ENCODE measurements around the gene DEF6.
"Not testable (repeated sequence)": the region's sequence is repeated elsewhere in the genome, so short reads cannot be mapped to it uniquely, and the experiment has no call there.

The DEF6 gene

DNA sequence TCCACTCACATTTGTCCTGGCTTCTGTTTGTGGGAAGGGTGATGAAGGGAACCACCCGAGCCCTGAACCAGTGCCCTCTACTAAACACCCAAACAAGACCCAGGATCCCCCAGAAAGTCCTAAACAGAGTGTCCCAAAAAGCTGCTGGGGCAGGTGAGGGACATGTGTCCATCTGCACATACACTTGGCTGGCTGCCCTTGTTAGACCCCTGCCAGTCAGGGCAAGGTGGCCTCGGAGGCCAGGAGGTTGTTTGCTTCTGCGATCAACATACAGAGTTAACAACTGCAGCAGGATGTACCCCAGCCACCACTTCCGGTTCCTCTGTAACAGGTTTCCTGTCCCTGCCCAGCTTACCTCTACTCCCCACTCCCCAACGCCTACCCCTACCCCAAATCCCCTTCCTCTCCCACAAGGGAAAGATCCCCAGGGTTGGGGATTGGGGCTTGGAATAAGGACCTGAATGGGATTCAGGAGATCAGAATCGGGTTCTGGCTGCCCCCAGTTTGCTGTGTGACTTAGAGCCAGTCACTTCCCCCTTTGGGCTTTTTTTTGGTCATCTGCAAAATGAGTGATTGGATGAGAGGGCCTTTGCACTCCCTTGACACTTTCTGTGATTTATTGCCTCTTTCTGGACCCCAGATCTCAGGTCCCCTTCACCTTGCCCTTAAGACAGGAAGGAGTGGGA, 13.9 kb downstream of the DEF6 start:
- peak; percentile 55 for DNase-seq

DNA sequence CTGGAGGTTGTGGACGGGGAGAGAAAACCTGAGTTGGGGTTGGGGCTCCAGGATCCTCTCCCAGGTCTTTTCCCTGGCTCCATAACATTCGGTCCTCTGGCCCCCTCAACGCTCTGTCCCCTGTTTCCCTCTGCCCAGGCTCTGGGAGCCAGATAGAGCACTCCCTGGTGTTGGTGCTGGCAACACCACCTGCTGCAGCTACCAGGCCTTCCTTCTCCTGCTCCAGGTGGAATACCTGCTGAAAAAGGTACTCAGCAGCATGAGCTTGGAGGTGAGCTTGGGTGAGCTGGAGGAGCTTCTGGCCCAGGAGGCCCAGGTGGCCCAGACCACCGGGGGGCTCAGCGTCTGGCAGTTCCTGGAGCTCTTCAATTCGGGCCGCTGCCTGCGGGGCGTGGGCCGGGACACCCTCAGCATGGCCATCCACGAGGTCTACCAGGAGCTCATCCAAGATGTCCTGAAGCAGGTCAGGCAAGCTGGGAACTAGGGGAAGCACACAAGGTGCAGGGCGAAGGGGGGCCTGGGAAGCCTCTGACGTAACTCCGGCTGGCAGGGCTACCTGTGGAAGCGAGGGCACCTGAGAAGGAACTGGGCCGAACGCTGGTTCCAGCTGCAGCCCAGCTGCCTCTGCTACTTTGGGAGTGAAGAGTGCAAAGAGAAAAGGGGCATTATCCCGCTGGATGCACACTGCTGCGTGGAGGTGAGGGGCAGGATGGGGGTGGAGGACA, 14.6 kb downstream of the DEF6 start:
- no peak for DNase-seq

DNA sequence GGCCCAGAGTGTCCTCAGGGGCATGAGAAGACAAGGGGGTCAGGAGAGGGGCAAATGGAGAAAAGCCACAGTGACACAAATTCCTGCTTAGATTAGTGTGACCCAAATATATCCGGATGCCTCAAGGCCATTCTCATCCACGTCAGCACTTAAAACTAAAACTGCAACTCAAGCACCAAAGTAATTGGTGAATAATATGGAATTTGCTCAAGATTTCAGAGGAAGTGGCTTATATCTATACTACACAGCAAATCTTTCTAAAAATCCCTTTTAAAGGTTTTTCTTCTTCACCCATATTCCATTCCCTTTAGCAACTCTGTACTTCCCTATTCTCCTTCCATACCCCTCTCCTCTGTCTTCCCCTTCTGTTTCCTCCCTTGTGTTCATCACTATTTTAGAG, 15.2 kb downstream of the DEF6 start:
- DNase-seq, result no peak

DNA sequence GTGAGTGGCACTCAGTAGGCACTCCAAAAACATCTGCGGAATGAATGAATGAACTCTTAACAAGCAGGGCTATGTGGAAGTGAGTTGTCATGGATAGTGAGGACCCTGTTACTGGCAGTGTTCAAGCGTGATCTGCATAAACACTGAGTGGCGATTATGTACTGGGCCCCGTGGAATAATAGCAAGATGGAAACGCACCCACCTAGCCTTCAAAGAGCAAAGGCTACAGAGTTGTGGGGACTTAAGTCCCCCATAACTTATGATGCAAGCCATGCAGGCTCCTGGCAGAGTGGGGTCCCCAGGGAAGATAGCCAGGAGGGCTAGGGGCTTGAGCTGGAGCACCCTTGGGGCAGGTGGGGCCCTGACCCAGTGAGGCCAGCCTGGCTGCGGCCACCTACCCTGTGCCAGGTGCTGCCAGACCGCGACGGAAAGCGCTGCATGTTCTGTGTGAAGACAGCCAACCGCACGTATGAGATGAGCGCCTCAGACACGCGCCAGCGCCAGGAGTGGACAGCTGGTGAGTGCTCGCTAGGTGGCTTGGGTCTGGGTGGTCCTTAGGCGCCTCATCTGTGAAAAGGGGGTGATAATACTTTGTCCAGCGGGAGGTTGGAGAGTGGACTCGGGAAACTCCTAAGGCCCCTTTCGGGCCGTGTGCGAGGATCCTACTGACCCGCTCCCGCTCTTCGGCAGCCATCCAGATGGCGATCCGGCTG, 20.0 kb downstream of the DEF6 start:
- no peak for DNase-seq

DNA sequence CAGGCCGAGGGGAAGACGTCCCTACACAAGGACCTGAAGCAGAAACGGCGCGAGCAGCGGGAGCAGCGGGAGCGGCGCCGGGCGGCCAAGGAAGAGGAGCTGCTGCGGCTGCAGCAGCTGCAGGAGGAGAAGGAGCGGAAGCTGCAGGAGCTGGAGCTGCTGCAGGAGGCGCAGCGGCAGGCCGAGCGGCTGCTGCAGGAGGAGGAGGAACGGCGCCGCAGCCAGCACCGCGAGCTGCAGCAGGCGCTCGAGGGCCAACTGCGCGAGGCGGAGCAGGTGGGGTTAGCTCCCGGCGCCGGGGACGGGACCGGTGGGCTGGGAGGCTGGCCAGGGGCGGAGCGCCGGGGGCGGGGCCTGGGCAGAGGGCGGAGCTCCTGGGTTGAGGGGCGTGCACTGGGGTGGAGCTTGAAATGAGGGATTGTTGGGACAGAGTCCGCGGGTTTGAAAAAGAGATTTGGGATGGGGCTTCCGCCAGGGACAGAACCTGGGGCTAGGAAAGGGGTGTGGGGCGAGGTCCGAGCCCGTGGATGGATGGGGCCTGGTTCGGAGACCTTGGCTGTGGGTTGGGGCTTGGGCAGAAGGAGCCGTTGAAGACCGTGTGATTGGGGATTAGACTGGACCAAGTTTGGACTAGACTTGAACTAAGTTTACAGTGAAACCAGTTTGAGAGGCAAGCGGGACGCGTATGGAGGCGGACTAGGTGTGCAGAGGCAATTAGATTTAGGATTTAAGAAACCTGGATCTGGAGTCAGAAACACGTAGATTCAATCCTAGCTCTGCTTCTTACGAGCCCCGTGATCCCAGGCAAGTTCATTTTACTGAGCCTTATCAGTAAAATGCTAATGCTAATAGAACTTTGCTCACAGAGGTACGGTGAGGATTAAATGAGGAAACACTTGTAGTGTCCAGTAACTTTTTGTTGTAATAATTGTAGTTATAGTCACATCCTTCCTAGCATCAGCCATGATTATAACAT, 20.9 kb downstream of the DEF6 start:
- no peak for DNase-seq

DNA sequence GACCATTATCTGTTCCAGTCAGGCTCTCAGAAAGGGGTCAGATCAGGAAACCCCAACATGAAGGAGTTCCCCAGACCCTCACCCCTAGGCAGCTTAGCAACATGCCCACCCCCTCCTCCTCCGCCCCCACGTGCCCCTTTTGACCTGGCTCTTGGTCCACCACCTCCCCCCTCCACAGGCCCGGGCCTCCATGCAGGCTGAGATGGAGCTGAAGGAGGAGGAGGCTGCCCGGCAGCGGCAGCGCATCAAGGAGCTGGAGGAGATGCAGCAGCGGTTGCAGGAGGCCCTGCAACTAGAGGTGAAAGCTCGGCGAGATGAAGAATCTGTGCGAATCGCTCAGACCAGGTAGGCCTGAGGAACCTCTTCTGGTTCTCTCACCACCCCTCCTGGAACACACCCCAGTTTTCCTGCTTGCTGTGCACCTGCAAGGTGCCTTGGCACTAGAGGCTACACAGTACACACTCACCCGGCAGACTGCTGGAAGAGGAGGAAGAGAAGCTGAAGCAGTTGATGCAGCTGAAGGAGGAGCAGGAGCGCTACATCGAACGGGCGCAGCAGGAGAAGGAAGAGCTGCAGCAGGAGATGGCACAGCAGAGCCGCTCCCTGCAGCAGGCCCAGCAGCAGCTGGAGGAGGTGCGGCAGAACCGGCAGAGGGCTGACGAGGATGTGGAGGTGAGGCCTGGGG, 21.9 kb downstream of the DEF6 start:
- no peak for DNase-seq

DNA sequence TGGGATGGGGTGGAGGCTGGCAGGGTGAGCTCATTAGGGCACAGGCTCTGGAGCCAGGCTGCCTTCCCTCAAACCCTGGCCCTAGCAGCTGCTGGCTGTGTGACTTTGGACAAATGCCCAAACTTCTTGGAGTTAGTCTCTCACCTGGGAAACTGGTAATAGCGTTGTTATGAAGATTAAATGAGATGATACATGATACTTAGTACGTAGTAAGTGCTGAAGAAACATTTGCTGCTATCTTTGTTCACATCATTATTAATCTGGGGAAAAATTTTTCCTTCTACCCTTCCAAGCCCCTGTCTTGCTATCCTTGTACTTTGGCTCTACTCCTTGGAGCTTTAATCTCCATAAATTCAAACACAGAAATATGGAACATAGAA, 22.4 kb downstream of the DEF6 start:
- no peak for DNase-seq

DNA sequence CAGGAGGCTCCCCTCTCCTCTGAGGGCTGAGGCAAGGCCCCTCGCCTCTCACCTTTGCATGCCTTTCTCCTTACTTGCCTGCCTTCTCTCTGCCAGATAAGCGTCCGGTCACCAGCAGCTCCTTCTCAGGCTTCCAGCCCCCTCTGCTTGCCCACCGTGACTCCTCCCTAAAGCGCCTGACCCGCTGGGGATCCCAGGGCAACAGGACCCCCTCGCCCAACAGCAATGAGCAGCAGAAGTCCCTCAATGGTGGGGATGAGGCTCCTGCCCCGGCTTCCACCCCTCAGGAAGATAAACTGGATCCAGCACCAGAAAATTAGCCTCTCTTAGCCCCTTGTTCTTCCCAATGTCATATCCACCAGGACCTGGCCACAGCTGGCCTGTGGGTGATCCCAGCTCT, 23.5 kb downstream of the DEF6 start:
- DNase-seq, result no peak

DNA sequence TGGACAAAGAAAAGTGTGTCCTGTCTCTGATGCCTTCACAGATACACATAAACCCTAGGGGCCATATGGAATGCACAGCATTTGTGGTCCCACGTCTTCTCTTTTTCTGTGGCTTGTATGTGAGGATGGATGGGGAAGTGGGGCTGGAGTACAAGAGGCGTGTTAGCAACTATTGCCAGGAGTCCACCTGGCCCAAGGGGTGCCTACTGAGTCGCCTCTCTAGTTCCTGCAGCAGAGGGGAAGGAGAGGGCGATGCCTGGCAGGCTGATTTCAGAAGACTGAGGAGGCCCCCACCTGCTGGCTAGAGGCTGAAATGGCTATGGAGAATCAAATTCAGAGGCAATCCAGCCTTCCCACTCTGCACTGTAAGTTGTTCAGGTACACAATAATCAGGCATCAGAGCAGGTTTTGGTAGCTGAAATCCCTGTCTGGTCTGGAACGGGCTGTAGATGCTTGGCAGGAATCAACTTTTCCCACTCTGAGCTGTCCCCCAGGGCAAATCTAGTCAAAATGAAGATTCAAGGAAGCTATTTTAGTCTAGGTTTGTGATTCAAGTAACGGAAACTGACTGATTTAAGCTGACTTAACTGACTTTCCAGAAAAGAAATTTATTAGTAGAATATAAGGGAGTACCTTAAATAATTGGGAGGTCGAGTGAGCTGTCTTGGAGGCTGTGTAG, 29.9 kb downstream of the DEF6 start:
- peak; percentile 78 for DNase-seq

DNA sequence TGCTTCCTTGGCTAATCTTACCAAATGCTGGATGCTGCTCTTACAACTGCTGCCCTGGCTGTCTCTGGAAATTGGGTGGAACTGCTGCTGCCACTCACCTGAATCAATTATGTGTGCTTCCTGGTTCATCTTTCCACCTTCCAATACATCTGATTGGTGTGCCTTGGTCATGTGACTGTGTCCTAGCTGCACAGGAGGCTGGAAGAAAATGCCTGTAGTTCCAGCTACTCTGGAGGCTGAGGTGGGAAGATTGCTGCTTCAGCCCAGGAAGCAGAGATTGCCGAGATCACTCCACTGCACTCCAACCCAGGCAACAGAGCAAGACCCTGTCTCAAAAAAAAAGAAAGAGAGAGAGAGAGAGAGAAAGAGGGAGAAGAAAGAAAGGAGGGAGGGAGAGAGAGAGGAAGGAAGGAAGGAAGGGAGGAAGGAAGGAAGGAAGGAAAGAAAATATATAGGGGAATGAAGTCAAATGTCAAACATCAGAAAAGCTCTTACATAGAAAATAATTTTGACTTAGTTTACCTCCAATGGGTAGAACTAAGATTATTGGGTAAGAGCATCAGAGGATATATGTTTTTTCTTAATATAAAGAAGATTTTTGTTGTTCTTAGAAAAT, 30.6 kb downstream of the DEF6 start:
- no peak for DNase-seq

DNA sequence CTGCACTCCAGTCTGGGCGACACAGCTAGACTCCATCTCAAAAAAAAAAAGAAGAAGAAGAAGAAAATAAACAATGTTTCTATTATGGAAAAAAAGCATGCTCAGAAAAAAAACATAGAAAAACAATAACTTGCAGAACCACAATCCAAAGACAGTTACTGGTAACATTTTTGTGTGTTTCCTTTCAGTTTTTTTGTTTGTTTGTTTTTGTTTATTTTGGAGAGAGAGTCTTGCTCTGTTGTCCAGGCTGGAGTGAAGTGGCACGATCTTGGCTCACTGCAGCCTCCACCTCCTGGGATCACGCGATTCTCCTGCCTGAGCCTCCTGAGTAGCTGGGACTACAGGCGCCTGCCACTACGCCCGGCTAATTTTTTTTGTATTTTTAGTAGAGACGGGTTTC, 31.3 kb downstream of the DEF6 start:
- DNase-seq, result not testable (repeated sequence)

DNA sequence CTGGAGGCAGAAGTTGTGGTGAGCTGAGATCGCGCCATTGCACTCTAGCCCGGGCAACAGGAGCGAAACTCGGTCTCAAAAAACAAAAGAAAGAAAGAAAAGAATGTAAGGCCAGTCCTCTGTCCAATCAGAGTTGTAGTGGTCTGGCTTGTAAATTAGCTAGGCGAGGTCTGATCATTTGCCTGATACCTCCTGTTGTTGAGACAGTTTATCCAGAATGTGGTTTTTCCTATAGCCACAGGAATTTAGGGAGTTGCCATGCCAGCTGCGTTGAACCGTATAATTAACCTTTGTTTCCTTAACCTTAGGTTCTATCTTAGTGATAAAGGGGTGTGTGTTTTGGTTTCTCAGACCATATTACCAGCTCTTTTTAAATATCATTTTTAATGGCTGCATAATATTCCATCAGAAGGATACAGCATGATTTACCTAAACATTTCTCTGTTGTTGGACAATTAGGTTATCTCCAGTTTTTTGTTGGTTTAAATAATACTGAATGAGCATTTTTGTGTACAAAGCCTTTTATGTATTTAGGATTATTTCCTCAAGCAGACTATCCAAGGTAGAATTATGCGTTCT, 33.0 kb downstream of the DEF6 start:
- no peak for DNase-seq

DNA sequence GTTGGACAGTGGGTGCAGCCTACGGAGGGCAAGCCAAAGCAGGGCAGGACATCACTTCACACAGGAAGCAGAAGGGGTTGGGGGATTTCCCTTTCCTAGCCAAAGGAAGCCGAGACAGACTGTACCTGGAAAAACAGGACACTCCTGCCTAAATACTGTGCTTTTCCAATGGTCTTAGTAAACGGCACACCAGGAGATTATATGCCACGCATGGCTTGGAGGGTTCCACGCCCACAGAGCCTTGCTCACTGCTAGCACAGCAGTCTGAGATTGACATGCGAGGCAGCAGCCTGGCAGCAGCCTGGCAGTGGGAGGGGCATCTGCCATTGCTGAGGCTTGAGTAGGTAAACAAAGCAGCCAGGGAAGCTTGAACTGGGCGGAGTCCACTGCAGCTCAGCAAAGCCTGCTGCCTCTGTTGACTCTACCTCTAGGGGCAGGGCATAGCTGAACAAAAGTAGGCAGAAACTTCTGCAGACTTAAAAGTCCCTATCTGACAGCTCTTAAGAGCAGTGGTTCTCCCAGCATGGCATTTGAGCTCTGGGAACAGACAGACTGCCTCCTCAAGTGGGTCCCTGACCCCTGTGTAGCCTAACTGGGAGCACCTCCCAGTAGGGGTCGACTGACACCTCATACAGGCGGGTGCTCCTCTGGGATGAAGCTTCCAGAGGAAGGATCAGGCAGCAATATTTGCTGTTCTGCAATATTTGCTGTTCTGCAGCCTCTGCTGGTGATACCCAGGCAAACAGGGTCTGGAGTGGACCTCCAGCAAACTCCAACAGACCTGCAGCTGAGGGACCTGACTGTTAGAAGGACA, 34.7 kb downstream of the DEF6 start:
- peak; percentile 76 for DNase-seq

DNA sequence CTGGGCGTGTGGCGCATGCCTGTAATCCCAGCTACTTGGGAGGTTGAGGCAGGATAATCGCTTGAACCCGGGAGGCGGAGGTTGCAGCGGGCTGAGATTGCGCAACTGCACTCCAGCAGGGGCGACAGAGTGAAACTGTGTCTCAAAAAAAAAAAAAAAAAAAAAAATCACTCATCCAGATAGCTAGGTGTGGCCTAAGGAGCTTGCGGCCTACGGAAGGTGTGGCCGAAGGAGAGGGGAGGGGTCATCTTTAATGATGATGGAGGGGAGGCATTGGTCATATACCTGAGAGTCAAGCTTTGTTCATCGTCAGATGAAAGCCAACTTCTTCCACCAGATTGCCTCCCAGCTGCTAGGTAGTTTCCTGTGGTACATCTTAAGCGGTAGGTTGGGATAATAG, 43.9 kb downstream of the DEF6 start:
- no peak for DNase-seq

DNA sequence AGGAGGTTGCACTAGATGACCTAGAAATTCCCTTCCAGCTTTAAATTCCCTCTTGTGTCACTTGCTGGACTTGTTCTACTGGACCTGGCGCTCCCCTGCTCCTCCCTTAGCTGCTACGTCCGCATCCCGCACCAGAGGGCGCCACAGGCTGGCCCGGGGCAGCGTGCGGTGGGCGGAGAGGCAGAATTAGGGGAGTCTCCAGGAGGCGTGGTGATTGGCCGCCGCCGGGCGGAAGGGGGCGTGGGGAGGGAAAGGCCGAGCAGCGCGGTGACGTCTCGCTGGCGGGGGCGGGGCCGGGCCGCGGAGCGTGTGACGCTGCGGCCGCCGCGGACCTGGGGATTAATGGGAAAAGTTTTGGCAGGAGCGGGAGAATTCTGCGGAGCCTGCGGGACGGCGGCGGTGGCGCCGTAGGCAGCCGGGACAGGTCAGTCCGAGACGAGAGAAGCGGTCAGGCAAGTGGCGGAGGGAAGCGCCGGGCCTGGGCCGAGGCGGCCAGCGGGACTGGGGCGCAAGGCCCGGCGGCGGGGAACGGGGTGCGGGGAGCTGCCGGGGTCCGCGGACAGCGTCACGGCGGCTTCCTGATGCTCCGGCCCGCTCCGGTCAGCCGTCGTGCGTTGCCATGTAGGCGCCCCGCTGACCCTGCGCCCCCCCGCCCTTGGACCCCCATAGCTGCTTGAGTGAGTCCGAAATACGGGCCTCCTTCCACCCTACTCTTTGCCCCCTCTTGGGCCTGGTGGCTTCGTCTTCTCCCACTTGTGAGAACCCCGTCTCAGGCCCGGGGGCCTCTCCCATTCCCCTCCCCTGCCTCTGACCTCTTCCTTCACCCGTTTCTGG, 44.9 kb downstream of the DEF6 start, which contains the start of gene PPARD:
Gene PPARD (plus strand): TSS at position 301 of the 834 bp plus-strand sequence. CDS start 68,530 bp downstream, outside the sequence.
- peak; percentile 97 for DNase-seq

DNA sequence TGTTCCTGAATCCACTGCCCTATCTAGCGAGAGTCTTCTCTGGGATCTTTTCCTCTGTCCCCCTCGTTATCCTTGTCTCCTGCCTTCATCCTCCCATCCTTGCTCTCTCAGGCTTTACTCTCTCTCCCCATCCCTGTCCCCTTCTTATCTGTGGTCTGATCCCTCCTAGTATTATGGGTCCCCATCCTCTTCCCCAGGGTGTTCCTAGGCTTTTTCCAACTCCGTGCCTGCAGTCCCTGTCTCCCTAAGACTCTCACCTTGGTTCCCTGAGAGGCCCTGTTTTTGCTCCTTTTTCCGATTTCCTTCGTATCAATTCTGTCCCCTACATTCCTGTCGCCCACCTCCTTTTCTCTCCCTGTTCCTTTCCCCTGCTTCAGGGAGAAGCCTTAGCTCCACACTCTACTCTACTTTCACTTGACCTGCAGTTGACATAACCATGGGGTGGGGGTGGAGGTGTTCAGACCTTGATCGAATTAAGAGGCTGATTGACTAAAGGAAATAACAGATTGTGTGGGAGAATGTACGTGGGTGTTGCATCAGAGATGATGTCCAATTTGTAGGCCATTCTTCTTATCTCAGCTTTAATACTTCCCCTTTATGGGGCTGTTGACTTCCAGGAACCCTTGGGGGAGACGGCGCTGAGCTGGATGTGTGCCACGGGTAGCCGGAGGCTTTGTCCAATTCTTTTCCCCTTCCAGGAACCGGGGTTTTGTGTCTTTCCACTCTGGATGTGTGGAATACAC, 45.6 kb downstream of the DEF6 start:
- no peak for DNase-seq

DNA sequence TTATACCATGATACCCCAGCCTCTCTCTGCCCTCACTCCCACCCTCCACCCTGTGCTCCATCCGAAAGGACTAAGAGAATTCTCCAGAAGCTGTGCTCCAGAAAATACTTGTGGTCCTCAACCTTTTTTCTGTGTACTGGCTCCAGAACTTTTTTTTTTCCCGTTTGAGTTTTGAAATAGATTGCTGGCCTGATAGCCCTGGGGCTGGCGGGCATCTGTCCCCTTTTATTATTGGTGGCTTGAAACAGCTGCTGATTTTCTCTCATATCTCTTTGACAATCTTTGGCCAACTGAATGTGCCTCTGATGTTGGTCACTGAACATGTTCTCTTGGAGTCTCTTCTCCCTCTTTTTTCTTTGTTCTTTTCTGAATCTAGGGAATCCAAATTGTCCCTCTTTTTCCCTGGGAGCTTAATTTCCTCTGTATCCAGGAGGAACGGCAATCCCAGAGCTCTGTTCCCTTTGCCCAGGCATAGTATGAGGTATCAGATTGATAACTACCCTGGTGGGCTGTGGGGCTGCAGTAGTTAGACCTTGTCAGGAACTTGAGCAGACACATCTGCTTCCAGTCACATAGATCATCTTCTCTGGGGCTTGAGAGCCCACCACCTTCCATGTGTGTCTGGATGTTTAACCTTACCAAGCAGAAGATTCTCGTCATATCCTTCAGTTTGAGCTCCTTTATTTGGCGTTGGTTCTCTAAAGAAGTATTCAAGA, 46.4 kb downstream of the DEF6 start:
- DNase-seq, result no peak

Measured in activated CD4-positive, alpha-beta T cell treated with anti-CD3 and anti-CD28 coated beads, Interleukin-2, amount 50 U/mL, for 1 hour (primary cell).